Posterior cingulate gyrus (tissue), 11 donors: ENCODE results near the gene SLC35E2B.
"Not testable (repeated sequence)": the region's sequence is repeated elsewhere in the genome, so short reads cannot be mapped to it uniquely, and the experiment has no call there.

Source experiments
- DNase-seq, 10 donors: peaks; one replicate each; pipeline versions ENCODE4 v3.0.0 to v3.0.0-alpha.2; 2020 to 2021; ENCODE audit warnings: mixed read lengths in 3 of 10
- intact Hi-C: fragments of 100-400 bp; cut with DNase I; formaldehyde crosslinking; loops from one replicate; pipeline ENCODE4 v1.15.1; 2023

Gene SLC35E2B

GRCh38 chr1:1692714-1693647, at the start of gene SLC35E2B:
SLC35E2B (minus strand) TSS chr1:1692795; CDS start chr1:1676699, 16,096 bp downstream.
- DNase-seq = peak; percentile 89 to 99 (median 96)
- intact Hi-C loops = not testable (repeated sequence)

DNA sequence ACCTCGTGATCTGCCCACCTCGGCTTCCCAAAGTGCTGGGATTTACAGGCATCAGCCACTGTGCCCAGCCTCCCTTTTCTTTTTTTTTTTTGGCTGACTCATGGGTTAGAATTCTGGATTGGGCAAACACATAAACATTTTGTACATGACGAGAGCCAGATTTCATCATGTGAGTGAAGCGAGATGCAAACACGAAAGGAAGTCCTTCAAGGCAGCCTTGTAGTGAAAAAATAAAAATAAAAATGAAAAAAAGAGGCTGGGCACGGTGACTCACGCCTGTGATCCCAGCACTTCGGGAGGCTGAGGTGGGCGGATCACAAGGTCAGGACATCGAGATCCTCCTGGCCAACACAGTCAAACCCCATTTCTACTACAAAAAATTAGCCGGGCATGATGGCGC, 48.4 kb upstream of the SLC35E2B start:
- intact Hi-C loops = not testable (repeated sequence)
- DNase-seq = peak in 2 of 10 donors; percentile 43 to 55

- intact Hi-C loops = not testable (repeated sequence)
- DNase-seq = peak in 2 of 10 donors; percentile 23 to 37
Observed at GRCh38 chr1:1738799-1739337, 46.3 kb upstream of the SLC35E2B start.

DNA sequence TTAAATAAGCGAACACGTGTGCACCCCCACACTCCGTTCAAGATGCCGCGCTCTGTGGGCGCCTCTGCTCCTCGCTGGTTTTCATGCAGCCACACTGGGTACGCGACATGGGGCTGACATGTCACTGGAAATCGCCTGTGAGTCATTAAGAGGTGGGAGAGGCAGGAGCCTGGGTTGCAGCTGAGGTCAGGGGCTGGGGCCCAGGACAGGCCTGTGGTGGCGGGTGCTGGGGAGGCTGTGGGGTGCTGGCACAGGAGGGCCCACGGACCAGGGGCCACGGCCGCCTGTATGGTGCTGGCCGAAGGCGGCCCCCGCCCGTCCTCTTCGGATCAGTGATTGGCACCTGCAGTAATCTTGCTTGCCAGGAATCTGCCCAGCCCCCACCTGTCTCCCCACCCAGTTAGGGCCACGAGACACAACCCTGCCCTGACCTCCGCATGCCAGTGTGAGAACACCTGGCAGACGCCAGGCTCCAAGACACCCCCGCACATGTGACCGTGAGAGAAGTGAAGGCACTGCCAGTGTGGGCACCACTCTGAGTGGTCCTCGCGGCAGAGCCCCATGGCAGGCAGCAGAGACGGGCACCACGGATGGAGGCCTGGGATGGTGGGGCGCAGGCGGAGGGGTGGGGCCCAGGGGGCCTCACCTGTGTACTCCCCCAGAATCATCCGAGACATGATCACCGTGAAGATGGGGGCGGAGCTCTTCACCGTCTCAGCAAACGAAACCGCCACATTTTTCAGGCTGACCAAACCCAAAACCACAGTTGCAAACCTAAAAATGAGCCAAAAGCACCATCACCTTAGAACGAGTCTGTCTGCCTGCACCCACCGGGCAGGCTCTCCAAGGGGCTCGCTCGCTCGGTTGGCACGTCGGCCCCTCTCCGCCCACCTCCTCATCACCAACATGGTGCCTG, 45.3 kb upstream of the SLC35E2B start:
- intact Hi-C loops = not testable (repeated sequence)

GRCh38 chr1:1732381-1732780, 39.8 kb upstream of the SLC35E2B start:
- intact Hi-C loops = no loop called here
- DNase-seq = peak in 2 of 10 donors; percentile 49 to 62

More for the DNA sequence above, 45.3 kb upstream of the SLC35E2B start:
- DNase-seq = peak in 2 of 10 donors; percentile 66 to 78

GRCh38 chr1:1730870-1731269, 38.3 kb upstream of the SLC35E2B start:
- intact Hi-C loops = no loop called here

DNA sequence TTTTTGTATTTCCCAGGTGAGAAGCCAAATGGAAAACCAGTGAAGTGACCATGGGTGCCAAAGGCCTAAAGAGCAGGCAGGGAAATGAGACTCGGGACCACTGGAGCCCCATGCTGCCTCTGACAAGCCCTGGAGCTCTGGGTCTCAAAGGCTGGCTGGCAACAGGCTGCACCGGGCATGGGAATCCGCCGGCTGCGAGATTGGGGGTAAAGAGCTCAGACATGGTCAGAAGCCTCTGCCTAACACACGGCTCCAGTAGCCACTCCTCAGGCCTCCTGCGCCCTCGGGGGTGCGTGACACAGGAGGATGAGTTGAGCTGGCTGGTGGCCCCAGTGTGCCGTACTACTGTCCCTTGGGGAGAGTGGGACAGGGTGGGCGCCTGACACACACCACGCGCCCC, 37.6 kb upstream of the SLC35E2B start:
- intact Hi-C loops = not testable (repeated sequence)
- DNase-seq = peak in 1 of 10 donors; percentile 7

More at GRCh38 chr1:1730870-1731269, 38.3 kb upstream of the SLC35E2B start:
- DNase-seq = peak in 2 of 10 donors; percentile 53 to 58

- intact Hi-C loops = not testable (repeated sequence)
- peak in 2 of 10 donors; percentile 17 to 29 for DNase-seq
Observed at GRCh38 chr1:1729116-1729816, 36.7 kb upstream of the SLC35E2B start.

DNA sequence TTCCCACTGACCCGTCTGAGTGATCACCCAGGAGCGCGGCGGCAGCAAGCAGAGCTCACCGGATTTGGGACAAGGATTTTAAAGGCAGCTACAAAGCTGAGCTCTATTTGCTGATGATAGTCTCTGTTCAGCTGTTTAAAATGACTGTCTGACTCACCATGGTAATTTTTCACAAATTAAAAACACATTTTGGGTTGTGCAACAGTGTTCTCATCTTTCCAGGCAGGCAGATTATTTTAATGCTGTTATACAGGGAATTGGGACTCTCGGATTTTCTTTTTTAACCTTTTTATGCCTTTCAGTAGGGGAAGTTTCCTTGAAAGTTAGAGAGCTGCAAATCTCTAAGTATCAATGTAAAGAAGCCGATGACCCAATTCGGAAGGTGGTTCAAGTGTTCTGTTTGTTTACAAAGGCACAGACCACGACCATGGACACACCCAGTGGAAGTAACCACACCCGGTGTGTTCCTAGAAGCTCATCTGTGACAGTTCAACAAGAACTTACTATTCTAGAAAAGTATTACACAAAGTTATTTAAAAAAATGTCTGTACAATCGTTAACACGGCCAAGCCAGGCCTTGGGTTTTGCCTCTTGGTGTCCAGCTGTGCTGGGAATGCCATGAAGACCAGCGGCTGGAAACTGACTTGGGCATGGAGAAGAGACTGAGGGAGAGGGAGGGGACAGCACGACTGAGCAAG, 35.9 kb upstream of the SLC35E2B start:
- intact Hi-C loops = not testable (repeated sequence)
- DNase-seq = peak in 1 of 10 donors; percentile 76

GRCh38 chr1:1727131-1727651, 34.6 kb upstream of the SLC35E2B start:
- peak in 1 of 10 donors; percentile 5 for DNase-seq
- intact Hi-C loops = not testable (repeated sequence)

GRCh38 chr1:1726088-1726487, 33.5 kb upstream of the SLC35E2B start:
- DNase-seq = peak in 2 of 10 donors; percentile 38 to 62
- intact Hi-C loops = not testable (repeated sequence)

GRCh38 chr1:1724035-1724864, 31.7 kb upstream of the SLC35E2B start, which contains the start of gene CDK11A:
CDK11A (minus strand) TSS chr1:1724357; CDS start chr1:1722818, 1,539 bp downstream.
- intact Hi-C loops = not testable (repeated sequence)
- DNase-seq = peak; percentile 96 to 100 (median 99)

- intact Hi-C loops = no loop called here
- no peak for DNase-seq
Observed at GRCh38 chr1:1721201-1721600, 28.6 kb upstream of the SLC35E2B start.

DNA sequence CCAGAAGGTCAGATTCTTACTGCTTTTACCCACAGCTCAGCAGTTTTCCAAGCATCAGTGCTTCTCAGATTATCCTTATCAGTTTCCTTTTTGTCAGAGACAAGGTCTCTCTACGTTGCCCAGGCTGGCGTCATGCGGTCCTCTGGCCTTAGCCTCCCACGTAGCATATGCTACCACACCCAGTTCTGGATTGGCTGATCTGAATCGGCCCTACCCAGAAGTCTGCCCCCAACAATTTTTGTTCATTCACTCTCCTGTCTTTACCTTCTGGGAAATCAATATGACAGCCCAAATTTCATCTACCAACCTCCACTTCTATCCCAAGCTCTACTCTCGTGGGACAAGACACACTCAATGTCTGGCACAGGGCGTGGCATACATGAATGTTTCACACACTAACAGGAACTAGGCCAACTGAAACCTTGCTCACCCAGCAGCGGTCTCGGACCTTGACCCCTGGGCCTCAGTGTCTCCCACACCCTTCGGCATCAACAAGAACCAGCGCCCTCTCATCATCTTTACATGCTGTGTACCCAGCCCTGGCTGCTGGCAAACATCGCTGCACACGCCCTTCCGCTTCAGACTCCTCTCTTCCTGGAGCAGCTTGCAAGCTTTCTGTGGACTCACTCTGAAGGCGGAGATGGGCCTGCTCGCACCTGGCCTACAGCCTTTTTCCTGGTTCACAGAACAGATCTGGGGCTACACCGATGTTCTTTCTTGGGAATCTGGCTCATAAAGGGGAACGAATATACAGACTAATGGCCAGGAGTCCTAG, 22.7 kb upstream of the SLC35E2B start:
- intact Hi-C loops = not testable (repeated sequence)
- DNase-seq = peak in 1 of 10 donors; percentile 22

DNA sequence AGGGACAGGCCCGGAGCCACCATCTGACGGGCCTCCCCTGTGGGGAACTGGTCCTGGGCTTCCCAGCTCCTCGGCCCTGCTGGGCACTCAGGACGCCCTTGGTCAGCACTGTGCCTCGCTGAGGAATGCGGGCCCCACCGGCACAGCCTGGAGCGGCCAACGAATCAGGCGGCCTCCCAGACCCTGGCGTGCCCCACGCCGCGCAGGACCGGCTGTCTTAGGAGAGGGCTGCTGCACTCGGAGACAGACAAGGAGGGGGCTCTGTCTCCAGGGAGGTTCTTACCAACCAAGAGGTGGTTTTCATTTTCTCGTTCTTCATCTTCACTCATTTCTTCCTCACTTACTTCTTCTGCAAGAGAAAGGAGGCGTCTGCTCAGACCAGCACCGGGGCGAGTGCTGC, 15.3 kb upstream of the SLC35E2B start:
- intact Hi-C loops = not testable (repeated sequence)
- peak in 1 of 10 donors; percentile 34 for DNase-seq

- intact Hi-C loops = not testable (repeated sequence)
- DNase-seq = peak in 1 of 10 donors; percentile 69
Observed at GRCh38 chr1:1707241-1707640, 14.6 kb upstream of the SLC35E2B start.

DNA sequence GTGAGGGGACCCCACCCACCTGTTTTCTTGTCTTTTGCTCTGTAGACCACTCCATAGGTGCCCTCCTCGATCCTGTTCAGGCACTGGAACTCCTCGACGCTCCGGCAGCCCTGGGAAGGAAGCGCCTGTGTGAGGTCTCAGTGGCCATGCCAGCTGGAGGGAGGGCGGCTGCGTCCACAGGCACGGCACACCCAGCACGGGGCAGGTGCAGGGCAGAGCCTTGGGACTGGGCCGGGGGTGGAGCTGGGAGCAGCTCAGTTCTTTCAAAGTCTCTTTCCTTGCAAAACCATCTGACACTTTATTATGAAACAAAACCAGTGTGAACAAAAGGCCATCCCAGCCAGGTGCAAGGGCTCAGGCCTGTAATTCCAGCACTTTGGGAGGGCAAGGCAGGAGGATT, 13.0 kb upstream of the SLC35E2B start:
- peak in 1 of 10 donors; percentile 19 for DNase-seq
- intact Hi-C loops = not testable (repeated sequence)
